ENCODE data around the gene SGIP1.

SGIP1 gene, protein sequence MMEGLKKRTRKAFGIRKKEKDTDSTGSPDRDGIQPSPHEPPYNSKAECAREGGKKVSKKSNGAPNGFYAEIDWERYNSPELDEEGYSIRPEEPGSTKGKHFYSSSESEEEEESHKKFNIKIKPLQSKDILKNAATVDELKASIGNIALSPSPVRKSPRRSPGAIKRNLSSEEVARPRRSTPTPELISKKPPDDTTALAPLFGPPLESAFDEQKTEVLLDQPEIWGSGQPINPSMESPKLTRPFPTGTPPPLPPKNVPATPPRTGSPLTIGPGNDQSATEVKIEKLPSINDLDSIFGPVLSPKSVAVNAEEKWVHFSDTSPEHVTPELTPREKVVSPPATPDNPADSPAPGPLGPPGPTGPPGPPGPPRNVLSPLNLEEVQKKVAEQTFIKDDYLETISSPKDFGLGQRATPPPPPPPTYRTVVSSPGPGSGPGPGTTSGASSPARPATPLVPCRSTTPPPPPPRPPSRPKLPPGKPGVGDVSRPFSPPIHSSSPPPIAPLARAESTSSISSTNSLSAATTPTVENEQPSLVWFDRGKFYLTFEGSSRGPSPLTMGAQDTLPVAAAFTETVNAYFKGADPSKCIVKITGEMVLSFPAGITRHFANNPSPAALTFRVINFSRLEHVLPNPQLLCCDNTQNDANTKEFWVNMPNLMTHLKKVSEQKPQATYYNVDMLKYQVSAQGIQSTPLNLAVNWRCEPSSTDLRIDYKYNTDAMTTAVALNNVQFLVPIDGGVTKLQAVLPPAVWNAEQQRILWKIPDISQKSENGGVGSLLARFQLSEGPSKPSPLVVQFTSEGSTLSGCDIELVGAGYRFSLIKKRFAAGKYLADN

GRCh38 chr1:66533804-66534740 is at the start of gene SGIP1:
SGIP1 (plus strand) TSS chr1:66534153; CDS start chr1:66534359, 206 bp downstream.
- TF ChIP-seq USF1 (IDR thresholded peaks at IDR 0.05), result no peak
- no peak for TF ChIP-seq CEBPB (IDR thresholded peaks at IDR 0.05)
- no peak for TF ChIP-seq TAF1 (IDR thresholded peaks at IDR 0.05; ENCODE audit: low read depth)
- no peak for TF ChIP-seq CREB1 (IDR thresholded peaks at IDR 0.05; ENCODE audit: low read depth)

DNA sequence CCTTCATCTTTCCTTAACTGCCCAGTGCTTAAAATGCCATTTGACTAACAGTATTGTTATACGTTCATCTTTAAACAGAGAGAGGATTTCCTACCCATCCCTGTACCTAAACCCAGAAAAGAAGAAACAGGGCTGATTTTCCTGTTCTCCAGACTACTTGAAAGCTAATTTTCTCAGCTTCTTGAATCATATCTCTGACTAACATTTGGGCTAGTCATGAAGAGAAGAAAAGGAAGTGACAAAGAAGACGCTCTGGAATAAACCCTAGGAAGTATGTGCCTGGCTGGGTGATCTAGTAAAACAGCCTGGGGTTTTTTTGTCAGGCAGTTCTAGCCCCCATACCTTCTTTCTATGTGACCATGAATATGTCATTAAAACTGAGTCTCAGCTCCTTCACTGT is 44.8 kb upstream of the SGIP1 start:
- no peak for TF ChIP-seq CREB1 (IDR thresholded peaks at IDR 0.05; ENCODE audit: low read depth)
- TF ChIP-seq MAX (IDR thresholded peaks at IDR 0.05), result no peak

- TF ChIP-seq TAF1 (IDR thresholded peaks at IDR 0.05; ENCODE audit: low read depth) (no peak), RAD21 (IDR thresholded peaks at IDR 0.05; ENCODE audit: low read depth) (no peak), FOXM1 (IDR thresholded peaks at IDR 0.05; ENCODE audit: borderline replicate concordance, low read depth) (no peak), CEBPB (IDR thresholded peaks at IDR 0.05) (no peak), EGR1 (IDR thresholded peaks at IDR 0.05) (no peak), NFIC (IDR thresholded peaks at IDR 0.05) (no peak), CREB1 (IDR thresholded peaks at IDR 0.05; ENCODE audit: low read depth) (no peak), REST (IDR thresholded peaks at IDR 0.05; ENCODE audit: low read depth) (no peak), TCF12 (IDR thresholded peaks at IDR 0.05; ENCODE audit: low read depth) (no peak)
Measured at GRCh38 chr1:66489972-66490601, 43.9 kb upstream of the SGIP1 start.

GRCh38 chr1:66490816-66491215 is 43.1 kb upstream of the SGIP1 start:
- TF ChIP-seq REST (IDR thresholded peaks at IDR 0.05; ENCODE audit: low read depth) (no peak), CREB1 (IDR thresholded peaks at IDR 0.05; ENCODE audit: low read depth) (no peak), TEAD4 (IDR thresholded peaks at IDR 0.05) (no peak), YY1 (IDR thresholded peaks at IDR 0.05; ENCODE audit: low read depth) (no peak), TCF12 (IDR thresholded peaks at IDR 0.05; ENCODE audit: low read depth) (no peak), NFIC (IDR thresholded peaks at IDR 0.05) (no peak)

DNA sequence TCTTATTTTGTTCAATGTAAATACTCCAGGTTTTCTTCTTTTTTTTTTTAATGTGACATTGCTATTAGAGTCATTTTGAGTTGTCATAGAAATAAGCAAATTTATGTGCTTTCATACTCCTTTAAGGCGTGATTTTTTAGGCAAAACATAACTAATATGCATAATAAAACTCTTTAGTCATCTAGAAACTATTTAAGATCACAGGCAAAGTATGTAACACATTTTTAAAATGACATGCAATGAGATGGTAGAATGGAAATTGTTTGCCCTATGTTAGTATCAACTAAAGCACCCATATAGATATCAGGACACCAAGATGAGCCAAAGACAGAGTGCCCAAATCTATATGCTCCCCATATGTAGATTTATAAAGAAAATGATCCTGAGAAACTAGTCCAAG is 41.5 kb upstream of the SGIP1 start:
- TF ChIP-seq TAF1 (IDR thresholded peaks at IDR 0.05; ENCODE audit: low read depth), result no peak
- TF ChIP-seq EGR1 (IDR thresholded peaks at IDR 0.05), result no peak
- no peak for TF ChIP-seq EP300 (IDR thresholded peaks at IDR 0.05; ENCODE audit: borderline replicate concordance)
- no peak for TF ChIP-seq REST (IDR thresholded peaks at IDR 0.05; ENCODE audit: low read depth)
- TF ChIP-seq RAD21 (IDR thresholded peaks at IDR 0.05; ENCODE audit: low read depth), result no peak
- TF ChIP-seq MAX (IDR thresholded peaks at IDR 0.05), result no peak
- TF ChIP-seq FOXM1 (IDR thresholded peaks at IDR 0.05; ENCODE audit: borderline replicate concordance, low read depth), result no peak
- no peak for TF ChIP-seq TEAD4 (IDR thresholded peaks at IDR 0.05)
- no peak for TF ChIP-seq TCF12 (IDR thresholded peaks at IDR 0.05; ENCODE audit: low read depth)
- TF ChIP-seq CEBPB (IDR thresholded peaks at IDR 0.05), result no peak
- no peak for TF ChIP-seq CREB1 (IDR thresholded peaks at IDR 0.05; ENCODE audit: low read depth)
- no peak for TF ChIP-seq ZBTB7A (IDR thresholded peaks at IDR 0.05; ENCODE audit: low read depth)
- TF ChIP-seq USF1 (IDR thresholded peaks at IDR 0.05), result no peak
- TF ChIP-seq YY1 (IDR thresholded peaks at IDR 0.05; ENCODE audit: low read depth), result no peak
- TF ChIP-seq NFIC (IDR thresholded peaks at IDR 0.05), result no peak
